IMR-90 (cell line): ENCODE data around the gene POLR3E. TPM values are rescaled to one million over a fixed set of nuclear protein-coding genes. Genes with fewer than 3 reads are reported as not detected.

Source experiments
- ATAC-seq: fragments of 200-7000 bp; cut with Tn5 transposase; 2 replicates; pipeline ENCODE4 v1.9.1; 2020; ENCODE audit warnings: low read depth, mild to moderate bottlenecking, moderate library complexity
- Bru-seq: library from RNA; stranded (reverse); fragments of 400-500 nt; gene quantifications from one replicate; lab custom pipeline; 2021; lab: Mats Ljungman, UMichigan
- BruChase-seq, 2 experiments: library from RNA; stranded (reverse); fragments of 400-500 nt; gene quantifications; one replicate each; lab custom pipeline; 2021; lab: Mats Ljungman, UMichigan
- BruUV-seq: library from RNA; stranded (reverse); fragments of 400-500 nt; replicated peaks from 2 replicates; lab custom pipeline; 2021; lab: Mats Ljungman, UMichigan
- CTCF ChIA-PET: fragments of 300-600 bp; formaldehyde crosslinking; extraction: SDS; loops from one replicate; lab custom pipeline; 2021; ENCODE audit warnings: antibody characterized with exemption; lab: Yijun Ruan, JAX
- POLR2A ChIA-PET: fragments of 300-600 bp; sonication (Branson Sonifier 250); formaldehyde crosslinking; loops from one replicate; lab custom pipeline; 2022; ENCODE audit warnings: antibody characterized with exemption; ENCODE audit not compliant: unreplicated experiment; lab: Charles Lee
- DNase-seq: peaks from one replicate; pipeline ENCODE4 v3.0.0; 2013
- H2AFZ ChIP-seq: replicated peaks from 2 replicates; pipeline ENCODE3; 2013; ENCODE audit warnings: low read length, mild to moderate bottlenecking; ENCODE audit not compliant: poor library complexity
- H2AK5ac ChIP-seq: 2 replicates; pipeline ENCODE4 v1.6.1; 2013; ENCODE audit warnings: low read depth, low read length, inconsistent platforms
- H2AK9ac ChIP-seq: replicated peaks from 2 replicates; pipeline ENCODE3; 2013; ENCODE audit warnings: mild to moderate bottlenecking, low read depth, low read length, moderate library complexity; ENCODE audit not compliant: poor library complexity
- H2BK120ac ChIP-seq: 2 replicates; pipeline ENCODE4 v1.6.1; 2013; ENCODE audit warnings: low read depth, low read length, inconsistent platforms
- H2BK15ac ChIP-seq: 3 replicates; pipeline ENCODE4 v1.6.1; 2013; ENCODE audit warnings: low read depth, low read length, inconsistent platforms
- H2BK20ac ChIP-seq: 2 replicates; pipeline ENCODE4 v1.6.1; 2013; ENCODE audit warnings: low read depth, mild to moderate bottlenecking, inconsistent platforms, low read length, moderate library complexity
- H2BK5ac ChIP-seq: 2 replicates; pipeline ENCODE4 v1.6.1; 2013; ENCODE audit warnings: mild to moderate bottlenecking, low read depth, low read length, inconsistent platforms; ENCODE audit not compliant: poor library complexity, severe bottlenecking
- H3K14ac ChIP-seq: replicated peaks from 2 replicates; pipeline ENCODE4 v1.6.1; 2013; ENCODE audit warnings: low read depth, low read length, inconsistent platforms
- H3K18ac ChIP-seq: 2 replicates; pipeline ENCODE4 v1.6.1; 2013; ENCODE audit warnings: low read depth, low read length, control low read depth
- H3K23ac ChIP-seq: 2 replicates; pipeline ENCODE4 v1.6.1; 2013; ENCODE audit warnings: low read depth, low read length, inconsistent platforms
- H3K27ac ChIP-seq: 2 replicates; pipeline ENCODE4 v1.5.1; 2013; ENCODE audit warnings: mild to moderate bottlenecking, control low read depth, low read length; ENCODE audit not compliant: insufficient read depth
- H3K27me3 ChIP-seq: 2 replicates; pipeline ENCODE4 v1.6.1; 2013; ENCODE audit warnings: low read length; ENCODE audit not compliant: control insufficient read depth, insufficient read depth
- H3K36me3 ChIP-seq: 2 replicates; pipeline ENCODE4 v1.6.1; 2013; ENCODE audit warnings: low read length, mixed read lengths; ENCODE audit not compliant: control insufficient read depth, insufficient read depth
- H3K4ac ChIP-seq: 2 replicates; pipeline ENCODE4 v1.6.1; 2013; ENCODE audit warnings: low read depth, low read length, inconsistent platforms
- H3K4me1 ChIP-seq: 2 replicates; pipeline ENCODE4 v1.6.1; 2013; ENCODE audit warnings: low read length, mixed read lengths; ENCODE audit not compliant: control insufficient read depth, insufficient read depth
- H3K4me2 ChIP-seq: 2 replicates; pipeline ENCODE4 v1.6.1; 2013; ENCODE audit warnings: low read depth, mild to moderate bottlenecking, control low read depth, low read length, moderate library complexity
- H3K4me3 ChIP-seq: 2 replicates; pipeline ENCODE4 v1.5.1; 2013; ENCODE audit warnings: low read depth, mild to moderate bottlenecking, control low read depth, low read length, moderate library complexity; ENCODE audit not compliant: insufficient read depth
- H3K56ac ChIP-seq: 2 replicates; pipeline ENCODE4 v1.6.1; 2013; ENCODE audit warnings: low read length, inconsistent platforms; ENCODE audit not compliant: insufficient read depth; ENCODE audit errors: extremely low read depth
- H3K79me1 ChIP-seq, 2 experiments: 2 replicates each; pipeline ENCODE4 v1.6.1; 2013; ENCODE audit warnings: low read length in 2 of 2, inconsistent platforms in 1 of 2, low read depth in 1 of 2
- H3K9ac ChIP-seq: 2 replicates; pipeline ENCODE4 v1.6.1; 2013; ENCODE audit warnings: low read depth, low read length, control low read depth
- H3K9me1 ChIP-seq: 2 replicates; pipeline ENCODE4 v1.6.1; 2013; ENCODE audit warnings: low read length, inconsistent platforms; ENCODE audit not compliant: insufficient read depth
- H3K9me3 ChIP-seq: 2 replicates; pipeline ENCODE4 v1.6.1; 2013; ENCODE audit warnings: low read length; ENCODE audit not compliant: control insufficient read depth, insufficient read depth
- H4K20me1 ChIP-seq: 2 replicates; pipeline ENCODE4 v1.6.1; 2013; ENCODE audit warnings: low read length, inconsistent platforms; ENCODE audit not compliant: insufficient read depth
- H4K5ac ChIP-seq: 2 replicates; pipeline ENCODE4 v1.6.1; 2013; ENCODE audit warnings: mild to moderate bottlenecking, low read depth, low read length, control low read depth
- H4K8ac ChIP-seq, 2 experiments: 2 replicates each; pipeline ENCODE4 v1.6.1; 2013; ENCODE audit warnings: low read depth in 2 of 2, low read length in 2 of 2, control low read depth in 1 of 2, inconsistent platforms in 1 of 2
- H4K91ac ChIP-seq: 2 replicates; pipeline ENCODE4 v1.6.1; 2013; ENCODE audit warnings: low read depth, low read length, inconsistent platforms; ENCODE audit not compliant: insufficient read depth
- CEBPB ChIP-seq: IDR thresholded peaks from 2 replicates; pipeline ENCODE4 v1.6.1; 2012; ENCODE audit warnings: low read depth, low read length, improper control_type of control experiment
- CHD1 ChIP-seq: IDR thresholded peaks from 2 replicates; pipeline ENCODE4 v1.6.1; 2012; ENCODE audit warnings: low read depth, low read length, improper control_type of control experiment
- MAZ ChIP-seq: IDR thresholded peaks from 2 replicates; pipeline ENCODE4 v1.6.1; 2012; ENCODE audit warnings: low read depth, mild to moderate bottlenecking, low read length, improper control_type of control experiment, moderate library complexity, borderline replicate concordance
- NFE2L2 ChIP-seq: fragments of 150-350 bp; IDR thresholded peaks from 2 replicates; pipeline ENCODE4 v1.6.1; 2016; ENCODE audit warnings: low read depth, mild to moderate bottlenecking, low read length
- POLR2A ChIP-seq: IDR thresholded peaks from 2 replicates; pipeline ENCODE4 v1.6.1; 2012; ENCODE audit warnings: mild to moderate bottlenecking, low read depth, low read length
- RAD21 ChIP-seq: IDR thresholded peaks from 2 replicates; pipeline ENCODE4 v1.6.1; 2012; ENCODE audit warnings: low read length, improper control_type of control experiment
- RFX5 ChIP-seq: IDR thresholded peaks from 2 replicates; pipeline ENCODE4 v1.8.0; 2012; ENCODE audit warnings: low read depth, mild to moderate bottlenecking, low read length, moderate library complexity
- USF2 ChIP-seq: fragments of 150-350 bp; IDR thresholded peaks from 2 replicates; pipeline ENCODE4 v1.6.1; 2017; ENCODE audit warnings: mild to moderate bottlenecking, antibody characterized with exemption, low read length, low read depth
- WGBS, 2 experiments: methylation state at CpG; one replicate each; pipeline versions ENCODE4 v1.1.5 to v1.1.7; 2013; ENCODE audit warnings: missing lambda C conversion rate in 2 of 2; ENCODE audit not compliant: insufficient read length in 1 of 2; ENCODE audit errors: extremely low coverage in 2 of 2; 5-methylcytosine and 5-hydroxymethylcytosine counted together
- dilution Hi-C: fragments of 300-500 bp; cut with HindIII; formaldehyde crosslinking; loops from one replicate; pipeline ENCODE4 v1.14.3; 2018; ENCODE audit warnings: low sequenced_read_pairs; ENCODE audit not compliant: unreplicated experiment
- in situ Hi-C: fragments of 300-500 bp; cut with MboI; formaldehyde crosslinking; loops from 3 replicates; pipeline ENCODE4 v1.14.3; 2019; ENCODE audit warnings: low sequenced_read_pairs, inconsistent platforms, mixed read lengths
- intact Hi-C: fragments of 100-400 bp; cut with micrococcal nuclease; formaldehyde crosslinking; loops from 2 replicates; pipeline ENCODE4 v1.10.0; 2022
- long read RNA-seq: library from polyadenylated mRNA; unstranded; transcript quantifications from one replicate; pipeline ENCODE4 v2.0.0, GENCODE V29; 2021; ENCODE audit not compliant: unreplicated experiment
- polyA plus RNA-seq, 3 experiments: library from polyadenylated mRNA; depleted of rRNA; stranded (reverse); fragments of >200 nt; gene quantifications; 2 replicates each; pipeline ENCODE4 v1.2.3, GENCODE V29; 2012; ENCODE audit warnings: low replicate concordance in 1 of 3
- total RNA-seq: library from RNA; depleted of rRNA; stranded (reverse); fragments of >200 nt; gene quantifications from 2 replicates; pipeline ENCODE4 v1.2.3, GENCODE V29; 2012; rRNA removed
- TF ChIP-seq, protein P1 (sequence below): conservative IDR thresholded peaks from 2 replicates; pipeline ENCODE4 v1.5.1; 2012; ENCODE audit warnings: mild to moderate bottlenecking, low read depth, low read length, improper control_type of control experiment

POLR3E gene, protein sequence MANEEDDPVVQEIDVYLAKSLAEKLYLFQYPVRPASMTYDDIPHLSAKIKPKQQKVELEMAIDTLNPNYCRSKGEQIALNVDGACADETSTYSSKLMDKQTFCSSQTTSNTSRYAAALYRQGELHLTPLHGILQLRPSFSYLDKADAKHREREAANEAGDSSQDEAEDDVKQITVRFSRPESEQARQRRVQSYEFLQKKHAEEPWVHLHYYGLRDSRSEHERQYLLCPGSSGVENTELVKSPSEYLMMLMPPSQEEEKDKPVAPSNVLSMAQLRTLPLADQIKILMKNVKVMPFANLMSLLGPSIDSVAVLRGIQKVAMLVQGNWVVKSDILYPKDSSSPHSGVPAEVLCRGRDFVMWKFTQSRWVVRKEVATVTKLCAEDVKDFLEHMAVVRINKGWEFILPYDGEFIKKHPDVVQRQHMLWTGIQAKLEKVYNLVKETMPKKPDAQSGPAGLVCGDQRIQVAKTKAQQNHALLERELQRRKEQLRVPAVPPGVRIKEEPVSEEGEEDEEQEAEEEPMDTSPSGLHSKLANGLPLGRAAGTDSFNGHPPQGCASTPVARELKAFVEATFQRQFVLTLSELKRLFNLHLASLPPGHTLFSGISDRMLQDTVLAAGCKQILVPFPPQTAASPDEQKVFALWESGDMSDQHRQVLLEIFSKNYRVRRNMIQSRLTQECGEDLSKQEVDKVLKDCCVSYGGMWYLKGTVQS
- total RNA-seq: 19.9 and 71.1 TPM in 2 replicates
- polyA plus RNA-seq (2012; rRNA removed): 46.0 and 49.5 TPM in 2 replicates
- polyA plus RNA-seq (2012; cell fraction: cytosol; rRNA removed): 19.8 and 21.1 TPM in 2 replicates
- 49.8 and 64.8 TPM in 2 replicates for polyA plus RNA-seq (2012; cell fraction: nucleus; rRNA removed; ENCODE audit: low replicate concordance)
- Bru-seq, nascent RNA: percentile 72 among the genes with signal in this experiment
- BruChase-seq, experiment 1, labeled RNA remaining after a 6-hour chase: percentile 70 among the genes with signal in this experiment
- percentile 69 among the genes with signal in this experiment for BruChase-seq, experiment 2, labeled RNA remaining after a 2-hour chase
- long read RNA-seq, transcript POLR3E-201 (21 exons, 3,697 nt): major isoform, 12 of 35 reads
- long read RNA-seq, partial matches to known transcripts: 19 of 35 reads
- long read RNA-seq, other reads (novel, unspliced or antisense): 3 of 35 reads

- Histone ChIP-seq H3K4me2 (peak within 1 kb of the TSS; percentile 91), H2BK120ac (no peak within 1 kb of the TSS), H2BK15ac (no peak within 1 kb of the TSS), H2AK5ac (peak within 1 kb of the TSS; percentile 44), H3K4me1 (peaks cover 2% of the 10 kb centered on the region; the same call in 1 of the 2 replicates), H3K9me1 (peaks cover 2% of the 10 kb centered on the region; the same call in 1 of the 2 replicates), H3K14ac (peak within 1 kb of the TSS; percentile 30; the same call in 1 of the 2 replicates), H3K27ac (peak within 1 kb of the TSS; percentile 80), H3K56ac (peak within 1 kb of the TSS; percentile 61), H4K5ac (no peak within 1 kb of the TSS), H3K9me3 (no peaks in the 10 kb centered on the region), H2AFZ (peak within 1 kb of the TSS; percentile 94), H3K4ac (peak within 1 kb of the TSS; percentile 82), H4K91ac (peak within 1 kb of the TSS; percentile 34; the same call in 1 of the 2 replicates), H3K18ac (no peak within 1 kb of the TSS), H3K4me3 (peak within 1 kb of the TSS; percentile 75), H3K27me3 (no peaks in the 10 kb centered on the region), H2AK9ac (peak within 1 kb of the TSS; percentile 98), H3K9ac (peak within 1 kb of the TSS; percentile 72), H3K36me3 (peaks cover 3% of the 10 kb centered on the region; the same call in 1 of the 2 replicates), H4K20me1 (peaks cover 40% of the 10 kb centered on the region), H4K8ac (peak within 1 kb of the TSS in 1 of 2 experiments; percentile 78; a peak in 2 of 4 replicates), H2BK5ac (peak within 1 kb of the TSS; percentile 71), H3K23ac (peak within 1 kb of the TSS; percentile 31), H2BK20ac (no peak within 1 kb of the TSS), H3K79me1 (peaks cover 3 to 40% of the 10 kb centered on the region in 2 experiments; a peak in 2 of 4 replicates)
- CTCF ChIA-PET: interaction anchor here (0.5 to 0.7 kb wide), 4 partner anchors 91 to 1264 kb away, joined by 3 to 5 read pairs (median 4); partner anchors contain the start of gene EEF2K
- DNase-seq (peak; percentile 95), ATAC-seq (peak; percentile 93)
- WGBS, 2 experiments: 0% methylated on average over 42 of the region's 76 CpGs; no CpG with 5 or more reads in 1 of the 2 experiments
- in situ Hi-C loops: loop anchor here (5.0 to 10.0 kb wide), 2 partner anchors 95 to 292 kb away; partner anchors contain the start of genes MOSMO and PDZD9
- POLR2A ChIA-PET: interaction anchor here (0.6 kb wide), 1 partner anchor 11 kb away, joined by 3 read pairs; no protein-coding TSS in a partner anchor
- dilution Hi-C loops: no loop called here
- intact Hi-C loops: loop anchor here (1.0 to 10.0 kb wide), 5 partner anchors 91 to 295 kb away; partner anchors contain the start of genes EEF2K and PDZD9
- BruUV-seq: no TSS peak
- peak; percentile 84 for TF ChIP-seq RAD21
- peak; percentile 64; the same call in 1 of the 2 replicates for TF ChIP-seq POLR2A
- TF ChIP-seq MAZ: peak; percentile 91
- no peak for TF ChIP-seq CEBPB
- no peak; the same call in 1 of the 2 replicates for TF ChIP-seq CHD1
- TF ChIP-seq, protein P1, sequence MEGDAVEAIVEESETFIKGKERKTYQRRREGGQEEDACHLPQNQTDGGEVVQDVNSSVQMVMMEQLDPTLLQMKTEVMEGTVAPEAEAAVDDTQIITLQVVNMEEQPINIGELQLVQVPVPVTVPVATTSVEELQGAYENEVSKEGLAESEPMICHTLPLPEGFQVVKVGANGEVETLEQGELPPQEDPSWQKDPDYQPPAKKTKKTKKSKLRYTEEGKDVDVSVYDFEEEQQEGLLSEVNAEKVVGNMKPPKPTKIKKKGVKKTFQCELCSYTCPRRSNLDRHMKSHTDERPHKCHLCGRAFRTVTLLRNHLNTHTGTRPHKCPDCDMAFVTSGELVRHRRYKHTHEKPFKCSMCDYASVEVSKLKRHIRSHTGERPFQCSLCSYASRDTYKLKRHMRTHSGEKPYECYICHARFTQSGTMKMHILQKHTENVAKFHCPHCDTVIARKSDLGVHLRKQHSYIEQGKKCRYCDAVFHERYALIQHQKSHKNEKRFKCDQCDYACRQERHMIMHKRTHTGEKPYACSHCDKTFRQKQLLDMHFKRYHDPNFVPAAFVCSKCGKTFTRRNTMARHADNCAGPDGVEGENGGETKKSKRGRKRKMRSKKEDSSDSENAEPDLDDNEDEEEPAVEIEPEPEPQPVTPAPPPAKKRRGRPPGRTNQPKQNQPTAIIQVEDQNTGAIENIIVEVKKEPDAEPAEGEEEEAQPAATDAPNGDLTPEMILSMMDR: peak; percentile 94
- no peak for TF ChIP-seq RFX5
- peak; percentile 32; the same call in 1 of the 2 replicates for TF ChIP-seq NFE2L2
- peak; percentile 90 for TF ChIP-seq USF2
These were observed at the start of gene POLR3E for GRCh38 chr16:22297114-22297870. POLR3E (plus strand) TSS chr16:22297409; CDS start chr16:22302969, 5,560 bp downstream.
